Measurements from ENCODE around the gene ZNF618. TPM values are rescaled to one million over a fixed set of nuclear protein-coding genes. Genes with fewer than 3 reads are reported as not detected.

ZNF618 gene
- polyA plus RNA-seq, 1 experiment: 8.7 TPM

DNA sequence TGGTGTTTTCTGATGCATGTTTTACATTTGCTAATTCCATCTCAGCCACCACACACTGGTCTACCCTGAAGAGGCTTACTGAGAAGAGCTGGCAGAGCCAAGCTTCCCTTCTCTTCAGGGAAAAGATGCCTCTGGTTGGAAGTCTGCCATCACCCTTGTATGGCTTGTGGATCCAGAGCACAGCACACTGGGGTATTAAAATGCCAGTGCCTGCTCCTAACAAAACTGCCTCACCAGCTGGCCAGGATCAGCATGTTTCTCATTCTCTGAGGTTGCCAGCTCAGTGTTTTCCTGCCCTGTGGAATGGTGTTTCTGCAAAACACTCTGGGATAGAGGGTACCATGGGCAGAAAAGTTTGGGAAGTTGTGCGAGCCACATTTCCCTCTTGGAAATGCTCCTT lies 31.6 kb upstream of the ZNF618 start:
- peaks cover 9% of the 10 kb centered on the region for H3K27me3 ChIP-seq (ENCODE audit: control insufficient read depth, insufficient read depth, low read length)
- POLR2A ChIA-PET: no interaction called here
- no peak overlapping the region for H3K4me3 ChIP-seq (ENCODE audit: low read depth, low read length)
- no peak overlapping the region for H3K27ac ChIP-seq (ENCODE audit: low read depth, low read length)
- no peak for DNase-seq (ENCODE audit: low read depth, low spot score)
- H3K9me3 ChIP-seq (ENCODE audit: control insufficient read depth, insufficient read depth, low read length): no peaks in the 10 kb centered on the region
- CTCF ChIA-PET: no interaction called here
- TF ChIP-seq, protein P1, sequence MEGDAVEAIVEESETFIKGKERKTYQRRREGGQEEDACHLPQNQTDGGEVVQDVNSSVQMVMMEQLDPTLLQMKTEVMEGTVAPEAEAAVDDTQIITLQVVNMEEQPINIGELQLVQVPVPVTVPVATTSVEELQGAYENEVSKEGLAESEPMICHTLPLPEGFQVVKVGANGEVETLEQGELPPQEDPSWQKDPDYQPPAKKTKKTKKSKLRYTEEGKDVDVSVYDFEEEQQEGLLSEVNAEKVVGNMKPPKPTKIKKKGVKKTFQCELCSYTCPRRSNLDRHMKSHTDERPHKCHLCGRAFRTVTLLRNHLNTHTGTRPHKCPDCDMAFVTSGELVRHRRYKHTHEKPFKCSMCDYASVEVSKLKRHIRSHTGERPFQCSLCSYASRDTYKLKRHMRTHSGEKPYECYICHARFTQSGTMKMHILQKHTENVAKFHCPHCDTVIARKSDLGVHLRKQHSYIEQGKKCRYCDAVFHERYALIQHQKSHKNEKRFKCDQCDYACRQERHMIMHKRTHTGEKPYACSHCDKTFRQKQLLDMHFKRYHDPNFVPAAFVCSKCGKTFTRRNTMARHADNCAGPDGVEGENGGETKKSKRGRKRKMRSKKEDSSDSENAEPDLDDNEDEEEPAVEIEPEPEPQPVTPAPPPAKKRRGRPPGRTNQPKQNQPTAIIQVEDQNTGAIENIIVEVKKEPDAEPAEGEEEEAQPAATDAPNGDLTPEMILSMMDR (IDR thresholded peaks at IDR 0.05; ENCODE audit: low read depth, low read length): no peak

DNA sequence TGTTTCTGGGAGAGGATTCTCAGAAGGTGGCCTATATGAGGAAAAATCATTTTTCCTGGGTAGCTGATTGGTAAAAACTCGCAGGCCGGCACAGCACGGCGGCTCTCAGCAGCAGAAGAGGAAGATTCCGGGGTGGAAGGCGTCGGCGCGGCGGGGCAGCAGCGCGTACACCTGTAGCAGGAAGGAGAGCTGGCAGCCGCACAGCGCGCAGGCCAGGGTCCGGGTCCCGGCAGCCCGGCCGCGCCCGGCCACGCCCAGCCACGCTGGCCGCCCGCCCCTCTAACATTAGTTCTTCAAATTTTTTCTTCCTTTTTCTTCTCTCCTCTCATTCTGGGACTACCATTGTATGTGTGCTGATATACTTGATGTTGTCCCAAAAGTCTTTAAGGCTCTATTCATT lies 24.8 kb upstream of the ZNF618 start:
- ChIA-PET CTCF (no interaction called here), POLR2A (no interaction called here)
- H3K27me3 ChIP-seq (ENCODE audit: control insufficient read depth, insufficient read depth, low read length): peaks cover 6% of the 10 kb centered on the region
- TF ChIP-seq, protein P1 (IDR thresholded peaks at IDR 0.05; ENCODE audit: low read depth, low read length): no peak
- no peak for DNase-seq (ENCODE audit: low read depth, low spot score)
- no peak overlapping the region for H3K4me3 ChIP-seq (ENCODE audit: low read depth, low read length)
- H3K9me3 ChIP-seq (ENCODE audit: control insufficient read depth, insufficient read depth, low read length): peaks cover 5% of the 10 kb centered on the region
- no peak overlapping the region for H3K27ac ChIP-seq (ENCODE audit: low read depth, low read length)

GRCh38 chr9:113851873-113852272 lies 24.2 kb upstream of the ZNF618 start:
- no peak overlapping the region for H3K4me3 ChIP-seq (ENCODE audit: low read depth, low read length)
- no peak overlapping the region for H3K27ac ChIP-seq (ENCODE audit: low read depth, low read length)
- peaks cover 10% of the 10 kb centered on the region for H3K27me3 ChIP-seq (ENCODE audit: control insufficient read depth, insufficient read depth, low read length)
- POLR2A ChIA-PET: no interaction called here
- H3K9me3 ChIP-seq (ENCODE audit: control insufficient read depth, insufficient read depth, low read length): peaks cover 5% of the 10 kb centered on the region
- DNase-seq (ENCODE audit: low read depth, low spot score): no peak
- TF ChIP-seq, protein P1 (IDR thresholded peaks at IDR 0.05; ENCODE audit: low read depth, low read length): no peak
- CTCF ChIA-PET: interaction anchor here (1.1 kb wide), 1 partner anchor 181 kb away, joined by 3 read pairs; no protein-coding TSS in a partner anchor

DNA sequence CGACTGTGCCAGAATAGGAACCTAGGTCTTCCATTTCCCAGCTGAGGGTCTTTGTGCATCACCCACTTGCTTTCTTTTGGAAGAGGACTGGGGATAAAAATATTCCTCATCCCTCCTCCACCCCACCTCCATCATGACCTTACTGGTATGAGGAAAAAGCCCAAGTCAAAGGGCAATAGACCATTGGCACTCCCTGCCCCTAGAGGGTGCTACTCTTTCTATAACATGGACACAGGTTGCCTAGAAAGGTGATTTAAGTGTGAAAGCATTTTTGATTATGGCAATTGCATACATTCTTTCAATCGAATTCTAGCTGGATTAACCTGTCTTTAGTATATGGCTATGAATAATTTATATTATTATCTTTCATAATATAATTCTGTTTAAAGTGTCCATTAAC lies 22.8 kb upstream of the ZNF618 start:
- no peak for DNase-seq (ENCODE audit: low read depth, low spot score)
- H3K9me3 ChIP-seq (ENCODE audit: control insufficient read depth, insufficient read depth, low read length): peaks cover 5% of the 10 kb centered on the region
- ChIA-PET POLR2A (no interaction called here), CTCF (interaction anchor here (0.6 kb wide), 2 partner anchors 42 to 194 kb away, joined by 3 to 4 read pairs; no protein-coding TSS in a partner anchor)
- no peak overlapping the region for H3K27ac ChIP-seq (ENCODE audit: low read depth, low read length)
- H3K27me3 ChIP-seq (ENCODE audit: control insufficient read depth, insufficient read depth, low read length): peaks cover 5% of the 10 kb centered on the region
- TF ChIP-seq, protein P1 (IDR thresholded peaks at IDR 0.05; ENCODE audit: low read depth, low read length): peak; percentile 43
- H3K4me3 ChIP-seq (ENCODE audit: low read depth, low read length): no peak overlapping the region

- Histone ChIP-seq H3K4me3 (ENCODE audit: low read depth, low read length) (no peak overlapping the region), H3K9me3 (ENCODE audit: control insufficient read depth, insufficient read depth, low read length) (peaks cover 5% of the 10 kb centered on the region), H3K27ac (ENCODE audit: low read depth, low read length) (no peak overlapping the region), H3K27me3 (ENCODE audit: control insufficient read depth, insufficient read depth, low read length) (peaks cover 11% of the 10 kb centered on the region)
- no peak for DNase-seq (ENCODE audit: low read depth, low spot score)
- CTCF ChIA-PET: no interaction called here
- TF ChIP-seq, protein P1 (IDR thresholded peaks at IDR 0.05; ENCODE audit: low read depth, low read length): no peak
- POLR2A ChIA-PET: no interaction called here
These were observed 21.8 kb upstream of the ZNF618 start for GRCh38 chr9:113854310-113854709.
